Activated B cell treated with CpG ODN at 0.5 μM for 24 hours (primary cell): ENCODE data around the gene ARHGAP42. TPM values are rescaled to one million over a fixed set of nuclear protein-coding genes. Genes with fewer than 3 reads are reported as not detected.

ENCODE experiments used
- ATAC-seq: fragments of 200-7000 bp; cut with Tn5 transposase; one replicate; pipeline ENCODE4 v1.10.0; 2021; ENCODE audit warnings: low read depth, mild to moderate bottlenecking, moderate library complexity
- CTCF ChIA-PET: fragments of 350-600 bp; sonication (Branson Sonifier 250); formaldehyde crosslinking; loops from one replicate; lab custom pipeline; 2021; ENCODE audit warnings: antibody characterized with exemption; lab: Charles Lee
- POLR2A ChIA-PET: fragments of 350-600 bp; sonication (Branson Sonifier 250); formaldehyde crosslinking; loops from one replicate; lab custom pipeline; 2021; ENCODE audit warnings: antibody characterized with exemption; lab: Charles Lee
- DNase-seq: peaks from one replicate; pipeline ENCODE4 v3.0.0; 2022
- H3K27ac Mint-ChIP-seq: one replicate; pipeline ENCODE4 v1.8.0; 2020; ENCODE audit warnings: mixed read lengths
- H3K27me3 Mint-ChIP-seq: one replicate; pipeline ENCODE4 v1.8.0; 2021; ENCODE audit warnings: mixed read lengths
- H3K36me3 Mint-ChIP-seq: one replicate; pipeline ENCODE4 v1.8.0; 2021; ENCODE audit warnings: low read depth, mixed read lengths
- H3K4me1 Mint-ChIP-seq: one replicate; pipeline ENCODE4 v1.8.0; 2021; ENCODE audit warnings: mixed read lengths
- H3K4me3 Mint-ChIP-seq: one replicate; pipeline ENCODE4 v1.8.0; 2020; ENCODE audit warnings: mild to moderate bottlenecking, mixed read lengths
- H3K9me3 Mint-ChIP-seq: one replicate; pipeline ENCODE4 v1.8.0; 2020; ENCODE audit warnings: mixed read lengths
- intact Hi-C: fragments of 100-400 bp; cut with micrococcal nuclease; formaldehyde crosslinking; loops from one replicate; pipeline ENCODE4 v1.15.1; 2024
- total RNA-seq: library from RNA; stranded (reverse); gene quantifications from 2 replicates; pipeline ENCODE4 v1.2.3, GENCODE V29; 2022
- TF ChIP-seq, protein P1 (sequence below): fragments of 200-600 bp; IDR thresholded peaks from one replicate; pipeline ENCODE4 v1.8.0; 2022; ENCODE audit warnings: antibody characterized with exemption, mild to moderate bottlenecking

Gene ARHGAP42
- total RNA-seq, 1 donor from 2014 or later = 4.9 TPM

DNA sequence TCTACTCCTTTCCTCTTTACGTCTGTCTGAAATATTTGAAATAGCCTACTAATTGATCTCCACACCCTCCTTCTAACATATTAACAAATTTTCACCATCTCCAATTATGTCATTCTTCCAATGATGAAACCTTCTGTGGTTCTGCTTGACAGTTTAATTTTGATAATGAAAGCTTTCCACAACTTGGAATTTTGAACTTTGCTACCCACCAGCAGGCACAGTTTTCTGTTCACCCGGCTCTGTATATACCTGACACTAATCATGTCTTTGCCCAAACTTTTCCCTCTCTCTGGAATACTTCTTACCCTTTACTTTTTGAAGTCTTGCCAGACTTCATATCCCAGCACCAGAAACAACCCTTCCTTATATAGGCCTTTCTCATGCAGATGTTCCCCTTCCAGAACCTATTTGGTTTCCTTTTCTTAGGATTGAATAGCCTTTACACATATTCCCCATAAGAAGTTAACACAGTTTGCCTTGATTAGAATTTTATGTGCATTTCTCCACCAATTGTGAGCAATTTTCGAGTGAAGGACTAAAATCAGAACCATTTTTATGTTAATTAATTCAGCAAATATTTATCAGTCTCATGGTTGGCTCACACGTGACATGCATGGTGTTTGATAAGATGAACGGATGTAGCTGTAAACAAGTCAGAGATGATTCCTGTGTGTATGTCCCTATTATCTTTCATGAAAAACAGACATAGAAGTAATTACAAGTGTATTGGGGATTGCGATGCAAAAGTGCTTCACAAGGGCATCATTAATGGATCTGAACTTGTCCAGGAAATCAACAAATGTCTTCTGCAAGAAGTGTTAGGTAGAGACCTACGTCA is 173.4 kb downstream of the ARHGAP42 start:
- CTCF ChIA-PET = no interaction called here

DNA sequence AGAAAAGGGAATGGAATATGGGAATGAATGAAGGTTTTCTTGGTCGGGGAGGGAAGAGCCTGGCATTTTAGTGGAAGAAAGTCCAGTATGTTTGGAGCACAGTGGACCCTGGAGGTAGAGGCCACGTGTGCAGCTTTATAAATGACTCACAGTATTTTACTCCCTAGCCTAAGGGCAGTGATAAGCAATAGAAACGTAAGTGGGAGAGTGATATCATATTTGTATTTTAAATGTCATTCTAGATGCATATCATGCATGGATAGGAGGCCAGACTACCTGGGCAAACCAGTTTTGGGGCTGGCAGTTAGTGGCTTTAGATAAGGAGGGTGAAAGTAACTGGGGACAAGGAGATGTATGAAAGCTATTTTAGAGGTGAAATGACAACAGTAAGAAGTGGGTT is 174.1 kb downstream of the ARHGAP42 start:
- CTCF ChIA-PET = no interaction called here
- ATAC-seq = no peak
- intact Hi-C loops = no loop called here
- H3K9me3 Mint-ChIP-seq = peaks cover 3% of the 10 kb centered on the region
- H3K36me3 Mint-ChIP-seq = no peaks in the 10 kb centered on the region
- TF ChIP-seq, protein P1, sequence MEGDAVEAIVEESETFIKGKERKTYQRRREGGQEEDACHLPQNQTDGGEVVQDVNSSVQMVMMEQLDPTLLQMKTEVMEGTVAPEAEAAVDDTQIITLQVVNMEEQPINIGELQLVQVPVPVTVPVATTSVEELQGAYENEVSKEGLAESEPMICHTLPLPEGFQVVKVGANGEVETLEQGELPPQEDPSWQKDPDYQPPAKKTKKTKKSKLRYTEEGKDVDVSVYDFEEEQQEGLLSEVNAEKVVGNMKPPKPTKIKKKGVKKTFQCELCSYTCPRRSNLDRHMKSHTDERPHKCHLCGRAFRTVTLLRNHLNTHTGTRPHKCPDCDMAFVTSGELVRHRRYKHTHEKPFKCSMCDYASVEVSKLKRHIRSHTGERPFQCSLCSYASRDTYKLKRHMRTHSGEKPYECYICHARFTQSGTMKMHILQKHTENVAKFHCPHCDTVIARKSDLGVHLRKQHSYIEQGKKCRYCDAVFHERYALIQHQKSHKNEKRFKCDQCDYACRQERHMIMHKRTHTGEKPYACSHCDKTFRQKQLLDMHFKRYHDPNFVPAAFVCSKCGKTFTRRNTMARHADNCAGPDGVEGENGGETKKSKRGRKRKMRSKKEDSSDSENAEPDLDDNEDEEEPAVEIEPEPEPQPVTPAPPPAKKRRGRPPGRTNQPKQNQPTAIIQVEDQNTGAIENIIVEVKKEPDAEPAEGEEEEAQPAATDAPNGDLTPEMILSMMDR = no peak
- no peak for DNase-seq
- no peaks in the 10 kb centered on the region for H3K27me3 Mint-ChIP-seq
- peaks cover 8% of the 10 kb centered on the region for H3K4me1 Mint-ChIP-seq
- H3K27ac Mint-ChIP-seq = no peak overlapping the region
- POLR2A ChIA-PET = no interaction called here
- H3K4me3 Mint-ChIP-seq = no peak overlapping the region

More for the DNA sequence above, 173.4 kb downstream of the ARHGAP42 start:
- no peak overlapping the region for H3K27ac Mint-ChIP-seq
- H3K4me1 Mint-ChIP-seq = peaks cover 4% of the 10 kb centered on the region
- H3K27me3 Mint-ChIP-seq = no peaks in the 10 kb centered on the region
- no peaks in the 10 kb centered on the region for H3K36me3 Mint-ChIP-seq
- H3K4me3 Mint-ChIP-seq = no peak overlapping the region
- DNase-seq (no peak), ATAC-seq (no peak)
- intact Hi-C loops = no loop called here
- POLR2A ChIA-PET = no interaction called here
- TF ChIP-seq, protein P1 = no peak
- no peaks in the 10 kb centered on the region for H3K9me3 Mint-ChIP-seq

DNA sequence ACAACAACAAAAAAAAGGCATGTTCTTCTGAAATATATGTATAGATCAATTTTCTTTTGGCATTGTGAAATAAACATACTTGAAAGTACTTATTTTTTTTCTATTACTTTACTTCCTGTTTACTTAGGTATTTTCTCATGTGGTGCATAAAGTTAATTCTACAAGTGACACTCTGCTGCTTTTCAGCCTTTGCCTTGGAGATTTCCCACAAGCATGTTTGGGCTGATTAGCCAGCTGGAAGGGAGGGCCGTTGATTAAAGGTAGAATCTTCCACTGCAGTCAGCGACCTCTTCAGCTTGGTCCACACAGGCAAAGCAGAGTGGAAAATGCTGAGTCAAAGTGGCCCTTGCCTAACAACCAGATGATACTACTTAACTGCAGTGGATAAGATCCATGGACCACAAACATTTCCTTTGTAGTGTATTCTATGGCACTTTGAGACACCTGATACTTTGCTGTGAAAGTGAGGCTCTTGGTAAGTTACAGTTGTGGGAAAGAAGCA is 176.0 kb downstream of the ARHGAP42 start:
- H3K27me3 Mint-ChIP-seq = no peaks in the 10 kb centered on the region
- ATAC-seq = no peak
- TF ChIP-seq, protein P1 = no peak
- H3K4me3 Mint-ChIP-seq = no peak overlapping the region
- no peak for DNase-seq
- POLR2A ChIA-PET = no interaction called here
- intact Hi-C loops = no loop called here
- H3K4me1 Mint-ChIP-seq = peaks cover 18% of the 10 kb centered on the region
- CTCF ChIA-PET = no interaction called here
- no peaks in the 10 kb centered on the region for H3K36me3 Mint-ChIP-seq
- H3K27ac Mint-ChIP-seq = no peak overlapping the region
- H3K9me3 Mint-ChIP-seq = peaks cover 8% of the 10 kb centered on the region

DNA sequence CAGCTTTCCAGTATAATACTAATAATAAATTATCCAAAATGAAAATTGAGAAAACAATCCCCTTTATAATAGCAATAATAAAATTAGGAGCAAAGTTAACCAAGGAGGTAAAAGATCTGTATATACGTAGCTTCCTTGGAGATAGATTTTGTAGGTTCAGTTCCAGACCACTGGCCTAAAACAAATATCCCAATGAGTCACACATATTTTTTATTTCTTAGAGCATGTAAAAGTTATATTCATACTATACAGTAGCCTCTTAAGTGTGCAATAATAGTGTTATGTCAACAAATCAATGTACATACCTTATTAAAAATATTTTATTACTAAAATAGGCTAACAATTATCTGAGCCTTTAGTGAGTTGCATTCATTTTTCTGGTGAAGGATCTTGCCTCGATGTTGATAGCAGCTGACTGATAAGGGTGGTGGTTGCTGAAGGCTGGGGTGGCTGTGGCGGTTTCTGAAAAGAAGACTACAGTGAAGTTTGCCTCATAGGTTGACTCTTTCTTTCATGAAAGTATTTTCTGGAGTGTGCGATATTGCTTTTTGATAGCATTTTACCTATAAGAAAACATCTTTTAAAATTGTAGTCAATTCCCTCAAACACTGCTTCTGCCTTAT is 178.5 kb downstream of the ARHGAP42 start:
- CTCF ChIA-PET = no interaction called here
- ATAC-seq (no peak), DNase-seq (no peak)
- peaks cover 18% of the 10 kb centered on the region for H3K4me1 Mint-ChIP-seq
- TF ChIP-seq, protein P1 = no peak
- POLR2A ChIA-PET = no interaction called here
- H3K9me3 Mint-ChIP-seq = peaks cover 8% of the 10 kb centered on the region
- H3K27ac Mint-ChIP-seq = no peak overlapping the region
- intact Hi-C loops = no loop called here
- no peak overlapping the region for H3K4me3 Mint-ChIP-seq
- H3K27me3 Mint-ChIP-seq = no peaks in the 10 kb centered on the region
- H3K36me3 Mint-ChIP-seq = no peaks in the 10 kb centered on the region

DNA sequence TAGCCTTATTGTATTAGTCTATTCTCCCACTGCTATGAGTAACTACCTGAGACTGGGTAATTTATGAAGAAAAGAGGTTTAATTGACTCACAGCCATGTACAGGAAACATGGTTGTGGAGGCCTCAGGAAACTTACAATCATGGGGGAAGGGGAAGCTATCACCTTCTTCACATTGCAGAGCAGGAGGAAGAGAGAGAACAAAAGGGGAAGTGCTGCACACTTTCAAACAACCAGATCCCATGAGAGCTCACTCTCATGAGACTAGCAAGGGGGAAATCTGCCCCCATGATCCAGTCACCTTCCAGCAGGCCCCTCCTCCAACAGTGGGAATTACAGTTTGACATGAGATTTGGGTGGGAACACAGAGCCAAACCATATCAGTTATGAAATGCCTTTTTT is 179.4 kb downstream of the ARHGAP42 start:
- H3K27ac Mint-ChIP-seq = peak overlapping the region; percentile 27

More for the DNA sequence above, 179.4 kb downstream of the ARHGAP42 start:
- TF ChIP-seq, protein P1 = no peak
- Mint-ChIP-seq H3K4me1 (peaks cover 18% of the 10 kb centered on the region), H3K9me3 (peaks cover 8% of the 10 kb centered on the region), H3K36me3 (no peaks in the 10 kb centered on the region), H3K27me3 (no peaks in the 10 kb centered on the region), H3K4me3 (peak overlapping the region; percentile 19)
- no peak for DNase-seq
- peak; percentile 83 for ATAC-seq
- CTCF ChIA-PET = interaction anchor here (0.8 kb wide), 1 partner anchor 67 kb away, joined by 3 read pairs; no protein-coding TSS in a partner anchor
- POLR2A ChIA-PET = no interaction called here
- intact Hi-C loops = no loop called here
